ENCODE results near the gene KIAA1217. TPM values are rescaled to one million over a fixed set of nuclear protein-coding genes. Genes with fewer than 3 reads are reported as not detected.

Gene KIAA1217
- polyA plus RNA-seq, 3 donors, result not detected

- no peak overlapping the region for H3K27ac ChIP-seq (ENCODE audit: low read depth in 1 of 2, low read length in 2 of 2)
- no peaks in the 10 kb centered on the region for H3K79me2 ChIP-seq (ENCODE audit: insufficient read depth, low read length)
- Mint-ChIP-seq H3K27me3 (ENCODE audit: low read depth in 3 of 3) (peaks cover 1 to 2% (median 1%) of the 10 kb centered on the region in 3 donors), H3K4me1 (no peaks in the 10 kb centered on the region), H3K27ac (no peak overlapping the region), H3K9me3 (peaks cover 0 to 9% (median 2%) of the 10 kb centered on the region in 7 donors), H3K4me3 (no peak overlapping the region), H3K36me3 (no peaks in the 10 kb centered on the region)
- no CpG with 5 or more reads among the region's 2 CpGs for WGBS (ENCODE audit: insufficient coverage)
- H2AFZ ChIP-seq (ENCODE audit: insufficient read depth, low read depth, low read length, poor library complexity, severe bottlenecking), result no peak overlapping the region
- no peaks in the 10 kb centered on the region for H3K27me3 ChIP-seq (ENCODE audit: control insufficient read depth in 2 of 2, insufficient read depth in 2 of 2, low read length in 2 of 2)
- H3K4me2 ChIP-seq (replicated peaks; ENCODE audit: extremely low read depth, low read length, poor library complexity, severe bottlenecking), result no peak overlapping the region
- DNase-seq, result no peak
- intact Hi-C loops (cut with micrococcal nuclease), result no loop called here
- no peaks in the 10 kb centered on the region for H3K4me1 ChIP-seq (ENCODE audit: control insufficient read depth in 1 of 2, insufficient read depth in 2 of 2, low read length in 2 of 2)
- no peaks in the 10 kb centered on the region for H3K36me3 ChIP-seq (replicated peaks in 1 of 2; ENCODE audit: control insufficient read depth in 1 of 2, insufficient read depth in 2 of 2, low read length in 2 of 2)
- H3K4me3 ChIP-seq (replicated peaks in 1 of 3; ENCODE audit: low read depth in 2 of 3, low read length in 3 of 3), result no peak overlapping the region
- no peaks in the 10 kb centered on the region for H4K20me1 ChIP-seq (ENCODE audit: insufficient read depth, low read length)
- H3K9ac ChIP-seq (ENCODE audit: insufficient read depth, low read length, poor library complexity, severe bottlenecking), result no peak overlapping the region
- TF ChIP-seq, protein P1, sequence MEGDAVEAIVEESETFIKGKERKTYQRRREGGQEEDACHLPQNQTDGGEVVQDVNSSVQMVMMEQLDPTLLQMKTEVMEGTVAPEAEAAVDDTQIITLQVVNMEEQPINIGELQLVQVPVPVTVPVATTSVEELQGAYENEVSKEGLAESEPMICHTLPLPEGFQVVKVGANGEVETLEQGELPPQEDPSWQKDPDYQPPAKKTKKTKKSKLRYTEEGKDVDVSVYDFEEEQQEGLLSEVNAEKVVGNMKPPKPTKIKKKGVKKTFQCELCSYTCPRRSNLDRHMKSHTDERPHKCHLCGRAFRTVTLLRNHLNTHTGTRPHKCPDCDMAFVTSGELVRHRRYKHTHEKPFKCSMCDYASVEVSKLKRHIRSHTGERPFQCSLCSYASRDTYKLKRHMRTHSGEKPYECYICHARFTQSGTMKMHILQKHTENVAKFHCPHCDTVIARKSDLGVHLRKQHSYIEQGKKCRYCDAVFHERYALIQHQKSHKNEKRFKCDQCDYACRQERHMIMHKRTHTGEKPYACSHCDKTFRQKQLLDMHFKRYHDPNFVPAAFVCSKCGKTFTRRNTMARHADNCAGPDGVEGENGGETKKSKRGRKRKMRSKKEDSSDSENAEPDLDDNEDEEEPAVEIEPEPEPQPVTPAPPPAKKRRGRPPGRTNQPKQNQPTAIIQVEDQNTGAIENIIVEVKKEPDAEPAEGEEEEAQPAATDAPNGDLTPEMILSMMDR (IDR thresholded peaks at IDR 0.05), result no peak
- no peaks in the 10 kb centered on the region for H3K9me3 ChIP-seq (replicated peaks in 1 of 2; ENCODE audit: control insufficient read depth in 1 of 2, insufficient read depth in 1 of 2, low read length in 2 of 2)
These were observed 258.7 kb downstream of the KIAA1217 start for GRCh38 chr10:24467605-24468004.

DNA sequence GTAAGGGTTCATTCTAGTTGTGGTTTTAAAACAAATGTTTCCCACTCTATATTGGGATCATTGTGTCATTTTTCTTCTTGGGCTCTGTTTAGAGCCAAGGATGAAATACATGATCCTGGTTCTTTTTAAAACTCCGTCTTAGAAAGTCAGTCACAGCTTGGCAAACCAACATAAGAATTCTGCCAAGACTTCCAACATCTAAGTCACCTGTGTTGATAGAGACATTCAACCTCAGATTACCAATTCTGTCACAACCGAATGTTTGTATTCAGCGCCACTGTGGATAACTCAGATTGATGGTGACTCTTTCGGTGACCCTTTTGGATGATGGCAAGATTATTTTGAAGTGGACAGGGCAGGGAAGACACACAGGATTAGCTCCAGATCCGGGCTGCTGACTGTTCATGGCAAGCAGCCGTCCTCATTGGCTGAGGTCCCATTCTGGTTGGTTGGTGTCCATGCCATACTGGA, 259.4 kb downstream of the KIAA1217 start:
- Histone ChIP-seq H3K36me3 (replicated peaks in 1 of 2; ENCODE audit: control insufficient read depth in 1 of 2, insufficient read depth in 2 of 2, low read length in 2 of 2) (no peaks in the 10 kb centered on the region), H3K9me3 (replicated peaks in 1 of 2; ENCODE audit: control insufficient read depth in 1 of 2, insufficient read depth in 1 of 2, low read length in 2 of 2) (peaks cover 0 to 3% of the 10 kb centered on the region in 2 donors), H2AFZ (ENCODE audit: insufficient read depth, low read depth, low read length, poor library complexity, severe bottlenecking) (no peak overlapping the region), H3K4me1 (ENCODE audit: control insufficient read depth in 1 of 2, insufficient read depth in 2 of 2, low read length in 2 of 2) (no peaks in the 10 kb centered on the region), H3K4me3 (replicated peaks in 1 of 3; ENCODE audit: low read depth in 2 of 3, low read length in 3 of 3) (no peak overlapping the region), H3K79me2 (ENCODE audit: insufficient read depth, low read length) (no peaks in the 10 kb centered on the region), H3K27ac (ENCODE audit: low read depth in 1 of 2, low read length in 2 of 2) (no peak overlapping the region), H4K20me1 (ENCODE audit: insufficient read depth, low read length) (no peaks in the 10 kb centered on the region), H3K9ac (ENCODE audit: insufficient read depth, low read length, poor library complexity, severe bottlenecking) (no peak overlapping the region), H3K27me3 (ENCODE audit: control insufficient read depth in 2 of 2, insufficient read depth in 2 of 2, low read length in 2 of 2) (no peaks in the 10 kb centered on the region), H3K4me2 (replicated peaks; ENCODE audit: extremely low read depth, low read length, poor library complexity, severe bottlenecking) (no peak overlapping the region)
- no peak overlapping the region for H3K27ac Mint-ChIP-seq
- intact Hi-C loops (cut with micrococcal nuclease), result no loop called here
- H3K27me3 Mint-ChIP-seq (ENCODE audit: low read depth in 3 of 3), result peaks cover 1 to 2% (median 2%) of the 10 kb centered on the region in 3 donors
- no peak for DNase-seq
- H3K4me1 Mint-ChIP-seq, result no peaks in the 10 kb centered on the region
- H3K9me3 Mint-ChIP-seq, result peaks cover 0 to 13% (median 5%) of the 10 kb centered on the region in 7 donors
- no peak overlapping the region for H3K4me3 Mint-ChIP-seq
- H3K36me3 Mint-ChIP-seq, result no peaks in the 10 kb centered on the region
- WGBS (ENCODE audit: insufficient coverage), result 97% methylated on average over 5 of the region's 6 CpGs
- TF ChIP-seq, protein P1 (IDR thresholded peaks at IDR 0.05), result no peak
